HG02642 (cell line): ENCODE data around the gene CLDN19.

Experiments
- ATAC-seq: cut with Tn5 transposase; IDR thresholded peaks from one replicate; pipeline ENCODE4 v1.9.1; 2021; ENCODE audit warnings: mild to moderate bottlenecking; ENCODE audit not compliant: unreplicated experiment, poor library complexity

CLDN19 gene, protein sequence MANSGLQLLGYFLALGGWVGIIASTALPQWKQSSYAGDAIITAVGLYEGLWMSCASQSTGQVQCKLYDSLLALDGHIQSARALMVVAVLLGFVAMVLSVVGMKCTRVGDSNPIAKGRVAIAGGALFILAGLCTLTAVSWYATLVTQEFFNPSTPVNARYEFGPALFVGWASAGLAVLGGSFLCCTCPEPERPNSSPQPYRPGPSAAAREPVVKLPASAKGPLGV

DNA sequence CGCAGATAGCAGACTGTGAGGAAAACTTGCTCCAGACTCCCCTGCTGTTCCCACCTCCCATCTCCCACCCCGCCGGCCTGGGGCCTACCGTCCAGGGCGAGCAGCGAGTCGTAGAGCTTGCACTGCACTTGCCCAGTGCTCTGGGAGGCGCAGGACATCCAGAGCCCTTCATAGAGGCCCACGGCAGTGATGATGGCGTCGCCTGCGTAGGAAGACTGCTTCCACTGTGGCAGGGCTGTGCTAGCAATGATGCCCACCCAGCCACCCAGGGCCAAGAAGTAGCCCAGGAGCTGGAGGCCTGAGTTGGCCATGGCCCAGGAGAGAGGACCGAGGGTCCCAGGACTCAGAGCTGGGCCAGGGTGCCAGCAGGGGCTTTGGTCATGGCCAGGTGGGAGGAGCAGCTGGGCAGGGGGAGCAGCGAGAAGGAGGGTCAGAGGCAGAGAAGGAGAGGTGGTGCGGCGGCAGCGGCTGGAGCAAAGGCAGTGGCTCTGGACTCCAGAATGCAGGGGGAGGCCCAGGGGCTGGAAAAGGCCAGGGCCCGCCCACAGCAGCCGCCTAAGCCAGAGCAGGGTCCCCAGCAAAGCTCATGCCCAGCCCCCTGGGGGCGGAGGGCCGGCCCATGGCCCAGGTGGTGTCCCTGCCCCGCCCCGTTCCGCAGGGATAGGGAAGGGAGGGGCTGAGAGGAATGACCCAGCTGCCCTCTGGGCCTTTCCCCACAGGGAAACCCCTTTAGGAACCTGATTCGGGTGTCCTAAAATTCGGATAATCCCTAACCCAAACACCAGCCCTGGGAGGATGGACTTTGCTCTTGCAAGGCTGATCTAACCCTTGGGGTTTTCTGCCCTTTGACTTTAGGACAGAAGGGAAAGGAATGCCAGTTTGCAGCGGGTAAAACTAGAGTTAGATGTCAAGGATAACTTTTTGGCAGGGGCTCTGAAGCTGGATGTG lies at the start of gene CLDN19:
TSS of gene CLDN19 (minus strand) at position 484 of the 948 bp plus-strand sequence. CDS start at position 311, 173 bp downstream.
- ATAC-seq, result no peak

DNA sequence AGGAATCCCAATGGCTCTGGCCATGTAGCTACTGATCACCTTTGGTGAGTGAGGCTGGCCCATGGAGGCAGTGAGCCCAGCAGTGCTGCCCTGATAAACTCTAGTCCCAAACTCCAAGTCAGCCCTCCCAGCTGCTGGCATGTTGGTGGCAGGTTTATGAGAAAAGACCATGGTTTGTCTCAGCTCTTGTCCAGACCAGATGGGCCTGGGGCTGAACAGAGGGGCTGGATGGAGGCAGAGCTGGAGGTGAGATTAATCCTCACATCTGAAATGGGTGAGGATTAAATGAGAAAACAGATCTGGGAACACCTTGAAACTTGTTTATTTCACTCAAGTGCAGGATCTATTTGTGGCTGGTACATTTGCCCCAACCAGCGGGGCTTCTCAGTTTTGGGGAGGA lies 48.0 kb upstream of the CLDN19 start:
- ATAC-seq, result no peak

- ATAC-seq, result no peak
Measured at GRCh38 chr1:42786097-42786496, 46.1 kb upstream of the CLDN19 start.

- no peak for ATAC-seq
Measured at GRCh38 chr1:42784946-42785693, 45.1 kb upstream of the CLDN19 start, which contains the start of gene TMEM269. TSS of gene TMEM269 (plus strand) at chr1:42784991. CDS start at chr1:42789894, 4,903 bp downstream.

DNA sequence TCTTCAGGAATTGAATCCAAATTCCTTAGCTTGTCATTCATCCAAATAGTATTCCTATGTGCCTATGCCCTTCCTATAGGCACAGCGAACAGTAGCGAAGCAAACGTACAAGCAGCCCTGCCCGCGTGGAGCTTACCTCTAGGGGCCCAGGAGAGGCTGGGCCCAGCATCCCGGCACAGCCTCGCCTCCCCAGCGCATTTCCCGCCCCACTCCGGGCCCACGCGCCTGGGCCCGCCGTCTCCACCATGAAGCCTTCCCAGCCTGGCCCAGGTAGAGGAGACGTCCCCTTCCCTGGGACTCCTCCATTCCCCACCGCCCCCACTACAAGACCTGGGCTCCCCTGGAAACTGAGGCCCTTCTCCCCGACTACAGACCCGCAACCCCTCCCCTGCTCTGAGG lies 44.5 kb upstream of the CLDN19 start:
- no peak for ATAC-seq

DNA sequence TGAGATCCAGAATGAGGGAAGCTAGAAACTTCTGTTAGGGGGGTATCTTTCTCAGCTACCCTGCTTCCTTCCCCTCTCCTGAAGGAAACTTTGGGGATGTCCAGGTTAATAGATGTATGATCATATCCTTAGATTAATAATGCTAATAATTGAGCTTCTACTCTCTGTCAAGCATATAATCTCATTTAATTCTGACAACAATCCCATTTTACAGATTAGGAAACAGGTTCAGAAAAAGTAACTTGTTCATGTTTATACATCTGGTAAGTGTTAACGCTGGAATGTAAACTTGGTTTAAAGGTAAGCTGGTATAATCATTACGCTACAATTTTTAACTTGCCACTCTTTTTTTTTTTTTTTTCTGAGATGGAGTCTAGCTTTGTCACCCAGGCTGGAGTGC lies 43.1 kb upstream of the CLDN19 start:
- no peak for ATAC-seq

DNA sequence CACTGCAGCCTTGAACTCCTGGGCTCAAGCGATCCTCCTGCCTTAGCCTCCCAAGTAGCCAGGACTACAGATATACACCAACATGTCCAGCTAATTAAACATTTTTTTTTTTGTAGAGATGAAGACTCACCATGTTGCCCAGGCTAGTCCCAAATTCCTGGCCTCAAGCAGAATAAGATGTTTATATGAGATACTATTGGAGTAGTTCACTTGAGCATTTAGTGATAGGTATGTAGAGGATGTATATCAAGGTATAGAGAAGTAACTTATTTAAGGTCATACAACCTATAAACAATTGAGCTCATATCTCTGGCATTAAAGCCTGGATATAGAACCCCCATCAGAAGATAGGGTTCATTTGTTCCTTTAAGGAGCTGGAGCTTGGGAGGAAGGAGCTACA lies 40.1 kb upstream of the CLDN19 start:
- ATAC-seq, result no peak

GRCh38 chr1:42779725-42780124 lies 39.7 kb upstream of the CLDN19 start:
- no peak for ATAC-seq

DNA sequence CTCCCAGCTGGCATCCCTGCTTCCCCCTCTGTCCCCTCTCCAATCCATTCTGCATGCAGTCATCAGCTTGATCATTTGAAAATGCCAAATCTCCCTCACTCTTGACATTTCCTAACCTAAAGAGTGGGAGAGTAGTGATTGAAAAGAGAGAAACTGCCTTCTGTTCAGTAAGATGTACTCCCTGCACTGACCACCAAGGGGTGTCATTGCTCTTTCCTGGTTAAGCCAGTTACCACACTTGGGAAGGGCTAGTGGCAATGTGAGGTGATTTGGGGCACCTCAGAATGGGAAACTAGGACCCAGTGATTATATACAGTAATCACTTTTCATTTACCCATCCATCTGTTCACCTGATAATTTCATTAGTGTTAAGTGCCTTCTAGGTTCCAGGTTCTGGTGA lies 37.8 kb upstream of the CLDN19 start:
- no peak for ATAC-seq

DNA sequence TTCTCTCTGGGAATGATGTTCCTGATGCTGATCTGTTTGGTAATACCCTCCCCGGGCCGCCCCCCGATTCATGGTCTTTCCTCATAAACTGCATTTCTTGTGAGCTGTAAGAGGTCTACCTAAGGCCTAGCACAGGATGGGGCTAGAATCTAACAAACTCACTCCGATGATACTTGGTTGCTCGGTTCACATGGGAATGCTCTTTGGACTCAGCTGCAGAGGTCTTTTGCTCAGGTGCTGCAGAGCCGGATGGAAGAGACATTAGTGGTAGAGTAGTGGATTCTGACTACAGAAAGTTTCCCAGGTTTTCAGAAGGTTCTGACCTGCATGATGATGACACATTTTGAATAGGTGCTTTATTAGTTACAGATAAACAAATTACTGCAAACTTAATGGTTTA lies 36.5 kb upstream of the CLDN19 start:
- ATAC-seq, result no peak

DNA sequence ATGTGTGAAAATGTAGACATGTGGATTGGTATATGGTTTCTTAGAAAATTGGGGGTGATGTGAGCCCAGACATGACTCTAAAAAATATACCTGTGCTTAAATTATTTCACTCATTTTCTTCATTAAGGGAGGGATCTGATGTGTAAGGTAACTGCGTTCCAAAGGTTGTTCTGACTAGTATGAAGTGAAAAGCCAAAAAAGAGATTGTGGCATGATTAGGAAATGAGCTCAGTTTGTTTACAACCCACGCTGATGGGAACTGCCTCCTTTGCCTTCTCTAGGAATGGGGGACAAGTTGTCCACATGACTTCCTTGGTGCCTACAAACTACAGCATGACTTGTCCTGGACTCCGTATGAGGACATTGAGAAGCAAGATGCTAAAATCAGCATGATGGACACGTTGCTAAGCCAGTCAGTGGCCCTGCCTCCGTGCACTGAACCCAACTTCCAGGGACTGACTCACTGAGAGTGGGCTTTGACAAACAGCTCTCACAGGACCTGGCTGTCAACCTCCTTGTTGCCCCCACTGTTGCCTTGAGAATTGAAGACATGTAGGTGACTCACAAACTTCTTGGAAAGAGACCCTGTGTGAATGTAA lies 35.0 kb upstream of the CLDN19 start:
- ATAC-seq, result no peak

DNA sequence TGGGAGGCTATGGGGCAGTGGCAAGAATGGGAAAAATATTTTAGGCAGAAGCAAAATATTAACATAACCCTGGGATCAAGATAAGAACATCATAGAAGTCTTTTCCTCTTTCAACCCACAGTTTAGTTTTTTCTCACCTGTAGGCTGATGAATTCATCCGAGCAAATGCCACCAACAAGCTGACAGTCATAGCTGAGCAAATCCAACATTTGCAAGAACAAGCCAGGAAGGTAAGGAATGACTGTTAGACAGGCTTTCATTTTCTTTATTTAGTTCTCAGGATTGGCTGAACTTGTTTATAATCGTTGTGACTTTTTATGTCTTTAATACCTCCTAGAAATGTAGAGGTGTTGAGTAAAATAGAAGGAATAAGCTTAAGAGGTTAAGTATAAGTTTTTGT lies 33.4 kb upstream of the CLDN19 start:
- no peak for ATAC-seq

- no peak for ATAC-seq
Measured at GRCh38 chr1:42769811-42770210, 29.8 kb upstream of the CLDN19 start.

- ATAC-seq, result no peak
Measured at GRCh38 chr1:42768172-42768571, 28.1 kb upstream of the CLDN19 start.

DNA sequence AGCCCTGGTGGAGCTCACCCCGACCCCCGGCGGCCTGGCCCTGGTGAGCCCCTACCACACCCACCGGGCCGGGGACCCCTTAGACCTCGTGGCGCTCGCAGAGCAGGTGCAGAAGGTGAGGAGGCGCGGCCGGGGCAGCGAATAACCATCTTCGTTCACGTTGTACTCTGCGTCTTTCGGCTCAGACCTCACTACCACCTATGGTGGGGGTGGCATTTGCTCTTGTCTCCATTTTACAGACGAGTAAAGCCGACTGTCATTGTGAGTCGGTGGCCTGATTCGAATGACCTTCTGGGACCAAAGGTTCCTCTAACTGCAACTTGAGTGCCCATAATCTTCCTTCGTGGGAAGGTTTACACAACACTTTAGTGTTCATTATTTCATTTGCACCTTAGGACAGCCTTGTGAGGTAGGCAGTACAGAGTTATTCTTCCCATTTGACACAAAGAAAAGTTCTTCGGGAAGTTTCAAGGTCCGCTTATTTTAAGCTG lies 27.5 kb upstream of the CLDN19 start:
- ATAC-seq, result peak; percentile 37

DNA sequence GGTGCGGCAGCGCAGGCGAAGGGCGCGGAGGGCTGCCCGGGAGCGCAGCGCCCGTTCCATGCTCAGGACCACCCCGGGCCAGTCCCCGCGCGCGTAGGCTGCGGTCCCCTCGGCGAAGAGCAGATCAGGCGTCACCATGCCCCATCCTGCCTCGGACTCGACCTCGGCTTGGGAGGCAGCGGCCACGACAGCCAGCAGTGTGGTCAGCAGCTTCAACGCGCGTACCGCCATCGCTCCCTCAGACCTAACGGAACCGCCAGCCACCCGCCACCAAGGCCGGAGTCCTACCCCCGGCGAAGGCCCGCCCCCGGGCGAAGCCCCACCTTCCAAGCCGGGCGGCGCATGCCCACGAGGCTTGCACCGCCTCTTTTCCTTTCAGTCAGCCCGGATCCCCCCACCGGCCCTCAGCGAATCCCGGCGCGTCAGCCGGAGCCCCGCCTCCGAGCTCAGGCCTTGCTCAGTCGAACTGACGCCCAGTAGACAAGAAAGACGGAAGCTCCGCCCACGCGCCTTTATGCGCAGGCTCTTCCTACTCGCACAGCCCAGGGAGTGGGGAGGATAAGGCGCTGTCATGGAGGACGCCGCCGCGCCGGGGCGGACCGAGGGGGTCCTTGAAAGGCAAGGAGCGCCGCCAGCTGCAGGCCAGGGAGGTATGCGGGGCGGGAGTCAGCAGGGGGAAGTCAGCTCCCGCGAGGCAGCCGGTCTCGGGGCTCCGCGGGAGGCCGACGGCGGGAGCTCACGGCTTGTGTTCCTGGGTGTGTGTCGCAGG lies 26.9 kb upstream of the CLDN19 start, which contains the start of the genes C1orf50 and P3H1:
TSS of gene C1orf50 (plus strand) at position 509 of the 769 bp plus-strand sequence. CDS start at position 572, 63 bp downstream.
TSS of gene P3H1 (minus strand) at position 288 of the 769 bp plus-strand sequence. CDS start at position 231, 57 bp downstream.
- ATAC-seq, result peak; percentile 90

- ATAC-seq, result peak; percentile 33
Measured at GRCh38 chr1:42765832-42766740, 26.1 kb upstream of the CLDN19 start.

DNA sequence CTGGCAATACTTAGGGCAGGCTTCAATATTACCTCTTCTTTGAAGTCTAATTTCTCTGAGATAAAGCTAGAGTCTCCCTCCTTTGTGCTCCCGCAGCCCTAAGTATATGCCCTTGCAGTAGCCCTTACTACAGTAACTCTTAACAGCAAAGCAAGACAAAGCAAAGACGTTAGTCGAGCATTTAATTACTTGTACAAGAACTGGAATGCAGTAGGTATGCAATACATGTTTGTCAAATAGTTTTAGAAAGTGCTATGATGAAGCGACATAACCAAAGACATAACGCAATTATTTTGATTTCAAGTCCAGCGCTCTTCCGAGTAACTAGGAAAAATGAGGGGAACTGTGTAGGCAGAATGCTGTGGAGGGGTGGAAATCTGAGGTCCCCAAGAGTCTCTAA lies 25.2 kb upstream of the CLDN19 start:
- ATAC-seq, result no peak
